ENCODE data around the gene CPNE6.

DNA sequence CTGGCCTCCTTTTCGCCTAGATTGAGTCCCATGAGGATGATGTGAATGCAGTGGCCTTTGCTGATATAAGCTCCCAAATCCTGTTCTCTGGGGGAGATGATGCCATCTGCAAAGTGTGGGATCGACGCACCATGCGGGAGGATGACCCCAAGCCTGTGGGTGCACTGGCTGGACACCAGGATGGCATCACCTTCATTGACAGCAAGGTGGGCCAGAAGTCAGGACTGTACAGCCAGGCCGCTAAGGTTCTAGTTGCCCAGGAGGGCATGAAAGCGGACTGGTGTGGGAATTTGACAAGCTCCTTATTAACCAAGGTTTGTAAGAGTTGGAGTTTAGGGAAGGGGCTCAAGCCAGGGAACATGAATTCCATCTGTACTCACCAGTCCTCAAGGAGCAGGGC is 48.3 kb downstream of the CPNE6 start:
- no peak for TF ChIP-seq POLR2AphosphoS5 (IDR thresholded peaks at IDR 0.05)
- no peak for TF ChIP-seq CTCF (IDR thresholded peaks at IDR 0.05)
